ENCODE data around the gene WIPI1.

WIPI1 gene

GRCh38 chr17:68457168-68457538, at the start of gene WIPI1:
WIPI1 (minus strand) TSS chr17:68457496; CDS start chr17:68457421, 75 bp downstream.
- no peak for DNase-seq (ENCODE audit: extremely low read depth, low read depth)
- TF ChIP-seq CTCF (IDR thresholded peaks at IDR 0.05; ENCODE audit: low read depth, low read length, missing control alignments) = no peak
- H3K4me3 ChIP-seq (replicated peaks; ENCODE audit: low read depth, low read length) = peak within 1 kb of the TSS; percentile 56

- no peak overlapping the region for H3K4me3 ChIP-seq (replicated peaks; ENCODE audit: low read depth, low read length)
- TF ChIP-seq CTCF (IDR thresholded peaks at IDR 0.05; ENCODE audit: low read depth, low read length, missing control alignments) = no peak
- no peak for DNase-seq (ENCODE audit: extremely low read depth, low read depth)
Observed at GRCh38 chr17:68505951-68506350, 48.7 kb upstream of the WIPI1 start.

- no peak for DNase-seq (ENCODE audit: extremely low read depth, low read depth)
- no peak overlapping the region for H3K4me3 ChIP-seq (replicated peaks; ENCODE audit: low read depth, low read length)
- no peak for TF ChIP-seq CTCF (IDR thresholded peaks at IDR 0.05; ENCODE audit: low read depth, low read length, missing control alignments)
Observed at GRCh38 chr17:68501074-68501473, 43.8 kb upstream of the WIPI1 start.

GRCh38 chr17:68499587-68499986, 42.3 kb upstream of the WIPI1 start:
- H3K4me3 ChIP-seq (replicated peaks; ENCODE audit: low read depth, low read length) = no peak overlapping the region
- no peak for DNase-seq (ENCODE audit: extremely low read depth, low read depth)
- TF ChIP-seq CTCF (IDR thresholded peaks at IDR 0.05; ENCODE audit: low read depth, low read length, missing control alignments) = no peak

GRCh38 chr17:68498479-68499326, 41.4 kb upstream of the WIPI1 start:
- no peak overlapping the region for H3K4me3 ChIP-seq (replicated peaks; ENCODE audit: low read depth, low read length)
- TF ChIP-seq CTCF (IDR thresholded peaks at IDR 0.05; ENCODE audit: low read depth, low read length, missing control alignments) = no peak
- DNase-seq (ENCODE audit: extremely low read depth, low read depth) = no peak

- H3K4me3 ChIP-seq (replicated peaks; ENCODE audit: low read depth, low read length) = no peak overlapping the region
- no peak for TF ChIP-seq CTCF (IDR thresholded peaks at IDR 0.05; ENCODE audit: low read depth, low read length, missing control alignments)
- no peak for DNase-seq (ENCODE audit: extremely low read depth, low read depth)
Observed at GRCh38 chr17:68497885-68498319, 40.6 kb upstream of the WIPI1 start.

All from HFF-Myc (cell line).